GM12891 (cell line): ENCODE data around the gene GMCL1.

ENCODE experiments used
- DNase-seq: peaks from one replicate; pipeline ENCODE4 v3.0.0; 2011; ENCODE audit warnings: low spot score; ENCODE audit not compliant: insufficient read length
- FAIRE-seq: peaks from 2 replicates; lab custom pipeline; 2011; peaks lifted over from hg19 to GRCh38; lab: Jason Lieb, UNC
- PAX5 ChIP-seq: IDR thresholded peaks from 2 replicates; pipeline ENCODE4 v1.6.1; 2011; ENCODE audit warnings: low read length, moderate library complexity, mild to moderate bottlenecking; ENCODE audit not compliant: insufficient read depth, severe bottlenecking
- POLR2A ChIP-seq: IDR thresholded peaks from 2 replicates; pipeline ENCODE4 v1.6.1; 2011; ENCODE audit warnings: low read depth, low read length, control low read depth
- POLR2AphosphoS5 ChIP-seq: IDR thresholded peaks from 2 replicates; pipeline ENCODE4 v1.6.1; 2011; ENCODE audit warnings: low read depth, low read length, control low read depth
- POU2F2 ChIP-seq: IDR thresholded peaks from 2 replicates; pipeline ENCODE4 v1.6.1; 2011; ENCODE audit warnings: low read depth, mild to moderate bottlenecking, control low read depth, low read length, moderate library complexity
- SPI1 ChIP-seq: IDR thresholded peaks from 2 replicates; pipeline ENCODE4 v1.6.1; 2011; ENCODE audit warnings: low read depth, low read length, control low read depth
- TAF1 ChIP-seq: IDR thresholded peaks from 2 replicates; pipeline ENCODE4 v1.6.1; 2011; ENCODE audit warnings: low read depth, low read length, control low read depth

Gene GMCL1

DNA sequence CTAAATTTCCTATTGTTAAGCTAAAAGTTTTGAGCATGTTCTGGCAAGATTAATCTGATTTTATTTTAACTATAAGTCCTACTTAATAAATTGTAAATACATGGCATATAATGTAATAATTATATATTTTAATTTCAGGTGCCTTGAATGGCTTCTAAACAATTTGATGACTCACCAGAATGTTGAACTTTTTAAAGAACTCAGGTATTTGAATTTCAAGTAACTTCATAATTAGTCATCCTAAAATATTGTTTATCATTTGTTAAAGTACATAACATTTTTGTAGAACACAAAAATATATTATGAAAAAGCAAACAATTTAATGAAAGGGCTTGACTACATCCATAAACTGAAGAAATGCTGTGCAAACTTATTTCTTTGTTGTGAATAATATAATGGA lies 14.5 kb downstream of the GMCL1 start:
- DNase-seq (no peak), FAIRE-seq (no peak)
- TF ChIP-seq POLR2AphosphoS5 (no peak), TAF1 (no peak), PAX5 (no peak), SPI1 (no peak), POLR2A (no peak), POU2F2 (no peak)

DNA sequence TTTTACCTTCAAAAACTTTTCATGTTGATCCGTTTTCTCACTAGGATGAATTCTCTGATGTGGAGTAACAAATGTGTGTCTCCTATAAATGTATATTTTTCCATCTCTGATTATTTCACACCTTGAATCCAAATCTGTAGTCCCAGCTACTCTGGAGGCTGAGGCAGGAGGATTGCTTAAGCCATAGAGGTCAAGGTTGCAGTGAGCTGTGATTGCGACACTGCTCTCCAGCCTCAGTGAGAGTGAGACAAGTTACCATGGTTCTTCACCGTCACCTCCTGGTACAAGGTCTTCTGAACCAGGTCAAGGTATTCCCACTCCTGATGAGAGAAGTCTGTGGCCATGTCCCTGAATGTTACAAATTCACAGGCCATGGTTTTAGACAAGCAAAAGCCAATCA lies 15.1 kb downstream of the GMCL1 start:
- TF ChIP-seq PAX5 (no peak), POLR2AphosphoS5 (no peak), POU2F2 (no peak), TAF1 (no peak), POLR2A (no peak), SPI1 (no peak)
- DNase-seq (no peak), FAIRE-seq (no peak)

DNA sequence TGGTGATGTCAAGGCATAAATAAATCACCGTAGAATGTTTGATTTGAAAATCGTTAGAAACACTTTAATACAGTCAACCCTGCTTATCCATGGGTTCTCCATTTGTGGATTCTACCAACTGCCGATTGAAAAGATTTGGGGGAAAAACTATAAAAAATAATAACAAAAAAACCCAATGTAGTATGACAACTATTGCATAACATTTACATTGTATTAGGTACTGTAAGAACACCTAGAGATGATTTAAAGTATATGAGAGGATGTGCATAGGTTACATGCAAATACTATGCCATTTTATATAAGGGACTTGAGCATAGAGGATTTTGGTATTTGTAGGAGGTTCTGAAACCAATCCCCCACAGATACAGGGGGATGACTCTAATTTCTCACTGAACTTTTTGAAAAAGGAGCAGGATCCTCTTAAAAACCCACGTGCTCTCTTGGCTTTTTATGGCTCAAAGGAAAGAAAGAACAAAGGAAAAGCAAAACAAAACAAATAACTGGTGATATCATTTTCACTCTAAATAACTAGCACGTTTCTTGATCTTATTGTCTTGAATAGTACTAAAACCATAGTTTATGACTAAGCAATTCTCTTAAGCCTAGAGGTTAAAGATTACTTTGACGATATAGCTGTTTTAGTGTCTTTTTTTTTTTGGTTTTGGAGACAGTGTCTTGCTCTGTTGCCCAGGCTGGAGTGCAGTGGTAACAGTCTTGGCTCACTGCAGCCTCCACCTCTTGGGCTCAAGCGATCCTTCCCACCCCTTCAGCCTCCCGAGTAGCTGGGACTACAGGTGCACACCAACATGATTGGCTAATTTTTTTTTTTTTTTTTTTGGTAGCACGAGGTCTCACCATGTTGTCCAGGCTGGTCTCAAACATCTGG lies 17.0 kb downstream of the GMCL1 start:
- DNase-seq (no peak), FAIRE-seq (no peak)
- no peak for TF ChIP-seq POLR2AphosphoS5
- TF ChIP-seq POU2F2, result no peak
- TF ChIP-seq TAF1, result no peak
- TF ChIP-seq PAX5, result no peak
- TF ChIP-seq POLR2A, result no peak
- no peak for TF ChIP-seq SPI1

DNA sequence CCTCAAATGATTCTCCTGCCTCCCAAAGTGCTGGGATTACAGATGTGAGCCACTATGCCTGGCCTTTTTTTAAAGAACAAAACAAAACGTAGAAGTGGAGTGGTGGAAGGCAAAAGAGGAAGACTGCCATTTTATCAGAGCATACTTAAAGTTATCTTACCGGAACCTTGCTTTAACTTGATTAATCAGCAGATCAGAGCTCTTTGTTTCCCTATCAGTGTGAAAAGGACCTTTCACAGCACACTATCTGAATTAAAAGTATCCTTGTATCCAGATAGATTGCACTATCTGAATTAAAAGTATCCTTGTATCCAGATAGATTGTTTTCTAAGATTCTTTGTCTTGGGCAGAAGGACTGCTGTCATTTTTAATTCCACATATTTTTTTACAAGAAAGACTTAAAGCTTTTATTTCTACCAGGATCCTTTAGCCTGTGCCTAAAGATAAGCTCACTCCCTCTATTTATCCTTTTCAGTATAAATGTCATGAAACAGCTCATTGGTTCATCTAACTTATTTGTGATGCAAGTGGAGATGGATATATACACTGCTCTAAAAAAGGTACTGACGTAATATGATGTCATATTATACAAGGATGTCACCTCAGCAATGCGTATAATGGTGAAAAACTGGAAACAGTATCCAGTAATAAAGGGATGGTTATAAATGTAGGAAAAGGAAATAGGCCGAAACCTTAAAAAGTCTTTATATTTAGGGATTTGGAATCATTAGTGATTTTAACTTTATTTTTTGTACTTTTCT lies 17.8 kb downstream of the GMCL1 start:
- TF ChIP-seq POLR2AphosphoS5, result no peak
- TF ChIP-seq POLR2A, result no peak
- TF ChIP-seq SPI1, result no peak
- no peak for TF ChIP-seq TAF1
- no peak for TF ChIP-seq POU2F2
- no peak for TF ChIP-seq PAX5
- FAIRE-seq (no peak), DNase-seq (no peak)

DNA sequence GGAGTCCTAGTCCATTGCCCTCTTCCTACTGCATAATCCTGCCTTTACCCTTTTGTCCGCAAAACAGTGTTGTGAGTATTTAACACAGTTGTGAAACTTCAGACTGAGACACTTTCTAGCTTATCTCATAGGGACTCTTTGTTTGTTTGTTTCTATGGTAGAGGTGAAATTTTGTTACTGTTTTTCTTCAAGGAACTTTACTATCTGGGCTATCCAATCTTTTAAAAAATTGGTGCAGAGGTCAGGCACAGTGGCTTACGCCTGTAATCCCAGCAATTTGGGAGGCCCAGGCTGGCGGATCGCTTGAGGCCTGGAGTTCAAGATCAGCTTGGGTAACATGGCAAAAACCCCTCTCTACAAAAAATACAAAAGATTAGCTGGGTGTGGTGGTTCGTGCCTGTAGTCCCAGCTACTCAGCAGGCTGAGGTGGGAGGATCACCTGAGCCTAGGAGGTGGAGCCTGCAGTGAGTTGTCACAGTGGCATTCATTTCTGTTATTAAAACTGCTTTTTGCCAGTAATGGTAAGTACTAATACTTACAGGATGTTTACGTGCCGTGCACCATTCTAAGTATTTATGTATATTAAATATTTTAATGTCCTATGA lies 18.8 kb downstream of the GMCL1 start:
- DNase-seq (no peak), FAIRE-seq (peak; percentile 64)
- TF ChIP-seq SPI1 (no peak), POLR2A (no peak), POU2F2 (no peak), POLR2AphosphoS5 (no peak), TAF1 (no peak), PAX5 (no peak)

DNA sequence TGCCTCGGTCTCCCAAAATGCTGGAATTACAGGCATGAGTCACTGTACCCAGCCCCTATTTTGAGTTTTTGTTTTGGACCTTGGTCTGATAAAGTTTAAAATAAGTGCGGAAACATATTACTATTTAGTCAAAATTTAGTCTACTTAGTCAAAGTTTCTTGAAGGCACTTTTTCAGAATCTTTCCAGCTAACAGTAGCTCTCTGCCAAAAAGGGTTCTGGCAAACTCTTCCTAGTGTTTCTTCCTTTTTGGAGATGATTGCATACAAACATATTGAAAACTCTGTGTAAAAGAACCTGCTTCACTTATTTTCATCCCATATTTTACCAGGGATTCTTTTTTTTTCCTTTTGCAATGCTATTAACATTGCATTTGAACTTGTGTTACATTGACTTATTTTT lies 28.8 kb downstream of the GMCL1 start:
- FAIRE-seq (no peak), DNase-seq (no peak)

DNA sequence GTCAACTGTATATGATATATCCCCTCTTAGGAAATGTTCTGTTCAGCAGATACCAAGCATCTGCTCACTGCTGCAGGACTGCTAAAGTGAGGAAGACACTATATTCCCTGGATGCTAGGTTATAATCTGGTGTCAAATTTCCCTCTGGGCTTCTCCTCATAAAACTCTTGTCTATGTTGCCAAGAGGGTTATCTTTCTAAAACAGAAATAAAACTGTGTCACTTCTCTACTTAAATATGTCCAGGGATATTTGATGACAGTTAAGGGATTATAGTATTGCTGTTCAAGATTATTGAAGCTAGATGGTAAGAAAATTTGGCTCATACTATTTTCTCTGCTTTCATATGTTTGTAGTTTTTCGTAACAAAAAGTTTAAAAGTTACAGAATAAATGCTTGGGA lies 33.8 kb downstream of the GMCL1 start:
- no peak for FAIRE-seq
- no peak for TF ChIP-seq TAF1
- no peak for TF ChIP-seq PAX5
- no peak for TF ChIP-seq SPI1
- TF ChIP-seq POLR2AphosphoS5, result no peak
- no peak for TF ChIP-seq POU2F2
- no peak for TF ChIP-seq POLR2A
- DNase-seq, result no peak

More for the DNA sequence above, 28.8 kb downstream of the GMCL1 start:
- TF ChIP-seq TAF1 (no peak), SPI1 (no peak), POLR2AphosphoS5 (no peak), POU2F2 (no peak), PAX5 (no peak), POLR2A (no peak)

DNA sequence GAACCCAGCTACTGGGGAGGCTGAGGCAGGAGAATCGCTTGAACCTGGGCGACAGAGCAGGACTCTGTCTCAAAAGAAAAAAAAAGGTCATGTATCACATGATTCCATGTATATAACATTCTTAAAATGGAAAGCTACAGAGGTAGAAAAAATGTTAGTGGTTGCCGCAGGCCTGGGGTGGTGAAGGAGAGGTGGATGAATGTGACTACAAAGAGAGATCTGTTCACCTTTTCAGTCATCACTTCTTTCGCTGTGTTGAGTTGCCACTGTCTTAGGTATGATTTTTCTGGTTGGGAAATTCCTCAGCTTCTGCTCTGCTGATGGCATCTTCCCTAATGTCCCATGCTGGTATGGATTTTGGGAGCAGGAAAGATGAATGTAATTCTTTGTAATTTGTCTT lies 59.0 kb downstream of the GMCL1 start:
- FAIRE-seq (no peak), DNase-seq (no peak)
- TF ChIP-seq POLR2A (no peak), TAF1 (no peak), PAX5 (no peak), POLR2AphosphoS5 (no peak), POU2F2 (no peak), SPI1 (no peak)

DNA sequence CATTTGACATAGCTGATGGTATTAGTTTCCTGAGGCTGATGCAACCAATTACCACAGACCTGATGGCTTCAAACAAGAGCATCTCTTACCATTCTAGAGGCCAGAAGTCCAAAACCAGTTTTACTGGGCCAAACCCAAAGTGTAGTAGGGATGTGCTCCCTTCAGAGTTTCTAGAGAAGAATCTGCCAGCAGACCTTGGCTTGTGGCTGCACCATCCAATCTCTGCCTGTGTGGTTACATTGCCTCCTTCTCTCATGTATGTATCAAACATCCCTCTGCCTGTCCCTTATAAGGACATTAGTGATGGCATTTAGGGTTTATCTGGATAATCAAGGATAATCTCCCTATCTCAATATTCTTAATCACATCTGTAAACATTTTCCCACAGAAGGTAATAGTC lies 59.8 kb downstream of the GMCL1 start:
- no peak for DNase-seq
- TF ChIP-seq POLR2A, result no peak
- TF ChIP-seq TAF1, result no peak
- no peak for TF ChIP-seq PAX5
- TF ChIP-seq SPI1, result no peak
- no peak for TF ChIP-seq POLR2AphosphoS5
- TF ChIP-seq POU2F2, result no peak
- FAIRE-seq, result no peak
